Hepatocyte (in vitro differentiated cells): ENCODE measurements around the gene AHCTF1. TPM values are rescaled to one million over a fixed set of nuclear protein-coding genes. Genes with fewer than 3 reads are reported as not detected.

Source experiments
- DNase-seq: peaks from one replicate; pipeline ENCODE4 v3.0.0-alpha.2; 2016; ENCODE audit warnings: low spot score
- H2AFZ ChIP-seq: fragments of 200-600 bp; sonication (generic); 2 replicates; pipeline ENCODE4 v1.6.0; 2016; ENCODE audit warnings: antibody characterized with exemption, mild to moderate bottlenecking
- H3K27ac ChIP-seq: fragments of 200-600 bp; sonication (generic); 2 replicates; pipeline ENCODE4 v1.5.1; 2016; ENCODE audit warnings: mild to moderate bottlenecking
- H3K27me3 ChIP-seq: fragments of 200-600 bp; sonication (generic); 2 replicates; pipeline ENCODE4 v1.6.1; 2016
- H3K36me3 ChIP-seq: fragments of 200-600 bp; sonication (generic); replicated peaks from 2 replicates; pipeline ENCODE4 v1.5.1; 2016; ENCODE audit warnings: low read depth; ENCODE audit not compliant: insufficient read depth
- H3K4me1 ChIP-seq: fragments of 200-600 bp; sonication (generic); 2 replicates; pipeline ENCODE4 v1.5.1; 2016; ENCODE audit warnings: mild to moderate bottlenecking, moderate library complexity; ENCODE audit not compliant: insufficient read depth
- H3K4me2 ChIP-seq: fragments of 200-600 bp; sonication (generic); 2 replicates; pipeline ENCODE4 v1.6.0; 2016
- H3K4me3 ChIP-seq: fragments of 200-600 bp; sonication (generic); 2 replicates; pipeline ENCODE4 v1.5.1; 2016; ENCODE audit warnings: mild to moderate bottlenecking
- H3K79me2 ChIP-seq: fragments of 200-600 bp; sonication (generic); 2 replicates; pipeline ENCODE4 v1.6.0; 2017; ENCODE audit warnings: mild to moderate bottlenecking
- H3K9me2 ChIP-seq: fragments of 200-600 bp; sonication (generic); replicated peaks from 2 replicates; pipeline ENCODE4 v1.6.0; 2017; ENCODE audit warnings: mild to moderate bottlenecking; ENCODE audit not compliant: insufficient read depth
- H3K9me3 ChIP-seq: fragments of 200-600 bp; sonication (generic); 2 replicates; pipeline ENCODE4 v1.5.1; 2016; ENCODE audit warnings: low read depth, mild to moderate bottlenecking
- H4K20me1 ChIP-seq: fragments of 200-600 bp; sonication (generic); 2 replicates; pipeline ENCODE4 v1.6.0; 2016; ENCODE audit warnings: mild to moderate bottlenecking; ENCODE audit not compliant: insufficient read depth, poor library complexity, severe bottlenecking
- CTCF ChIP-seq: fragments of 200-600 bp; sonication (generic); IDR thresholded peaks from 2 replicates; pipeline ENCODE4 v1.5.1; 2016; ENCODE audit warnings: antibody characterized with exemption, mild to moderate bottlenecking; ENCODE audit not compliant: poor library complexity
- EZH2 ChIP-seq: fragments of 200-600 bp; sonication (generic); IDR thresholded peaks from 2 replicates; pipeline ENCODE4 v1.6.1; 2016; ENCODE audit warnings: antibody characterized with exemption, mild to moderate bottlenecking, borderline replicate concordance
- EZH2phosphoT487 ChIP-seq: fragments of 200-600 bp; sonication (generic); IDR thresholded peaks from one replicate; pipeline ENCODE4 v1.6.1; 2018; ENCODE audit warnings: antibody characterized with exemption, mild to moderate bottlenecking, low read depth, moderate library complexity; ENCODE audit not compliant: unreplicated experiment, severe bottlenecking
- WGBS: methylation state at CpG from one replicate; pipeline ENCODE4 v1.1.6; 2016; ENCODE audit warnings: low lambda C conversion rate; ENCODE audit errors: missing lambda C conversion rate; 5-methylcytosine and 5-hydroxymethylcytosine counted together
- polyA plus RNA-seq: library from polyadenylated mRNA; unstranded; fragments of >200 nt; fragmentation: Nextera tagmentation; extraction: Ambion mirVana; gene quantifications from 2 replicates; pipeline ENCODE4 v1.2.1, GENCODE V29; 2016
- total RNA-seq: library from RNA; depleted of rRNA; stranded (reverse); fragments of >200 nt; gene quantifications from 2 replicates; pipeline ENCODE4 v1.2.3, GENCODE V29; 2014

AHCTF1 gene
- total and polyA plus RNA-seq, 2 experiments from 2014 or later: 9.7 to 36.4 TPM

- H3K79me2 ChIP-seq: no peaks in the 10 kb centered on the region
- no peaks in the 10 kb centered on the region for H4K20me1 ChIP-seq
- H3K27me3 ChIP-seq: no peaks in the 10 kb centered on the region
- H2AFZ ChIP-seq: no peak overlapping the region
- no peaks in the 10 kb centered on the region for H3K9me2 ChIP-seq
- no peak for DNase-seq
- WGBS: 88% methylated on average over 4 of the region's 4 CpGs
- H3K27ac ChIP-seq: no peak overlapping the region
- TF ChIP-seq EZH2phosphoT487: no peak
- no peak for TF ChIP-seq EZH2
- no peak for TF ChIP-seq CTCF
- no peaks in the 10 kb centered on the region for H3K9me3 ChIP-seq
- no peaks in the 10 kb centered on the region for H3K36me3 ChIP-seq
- no peak overlapping the region for H3K4me2 ChIP-seq
- no peaks in the 10 kb centered on the region for H3K4me1 ChIP-seq
- H3K4me3 ChIP-seq: no peak overlapping the region
Measured at GRCh38 chr1:246831543-246831942, 100.2 kb downstream of the AHCTF1 start.

- DNase-seq: no peak
- no peak overlapping the region for H3K4me2 ChIP-seq
Measured at GRCh38 chr1:246828818-246829217, 102.9 kb downstream of the AHCTF1 start.

GRCh38 chr1:246827396-246827795 lies 104.4 kb downstream of the AHCTF1 start:
- H3K79me2 ChIP-seq: no peaks in the 10 kb centered on the region
- no peaks in the 10 kb centered on the region for H3K36me3 ChIP-seq
- H4K20me1 ChIP-seq: no peaks in the 10 kb centered on the region
- WGBS: 70% methylated on average over 5 of the region's 5 CpGs
- H3K27me3 ChIP-seq: no peaks in the 10 kb centered on the region
- H3K9me2 ChIP-seq: no peaks in the 10 kb centered on the region
- no peak overlapping the region for H3K27ac ChIP-seq
- no peak overlapping the region for H2AFZ ChIP-seq
- DNase-seq: no peak
- H3K4me2 ChIP-seq: no peak overlapping the region
- TF ChIP-seq EZH2phosphoT487 (no peak), EZH2 (no peak), CTCF (no peak)
- H3K4me1 ChIP-seq: no peaks in the 10 kb centered on the region
- no peak overlapping the region for H3K4me3 ChIP-seq
- no peaks in the 10 kb centered on the region for H3K9me3 ChIP-seq

More at GRCh38 chr1:246828818-246829217, 102.9 kb downstream of the AHCTF1 start:
- WGBS: 94% methylated on average over 4 of the region's 4 CpGs
- no peaks in the 10 kb centered on the region for H3K36me3 ChIP-seq
- TF ChIP-seq CTCF: no peak
- no peak for TF ChIP-seq EZH2
- no peak for TF ChIP-seq EZH2phosphoT487
- H3K9me3 ChIP-seq: no peaks in the 10 kb centered on the region
- no peak overlapping the region for H3K27ac ChIP-seq
- H3K4me1 ChIP-seq: no peaks in the 10 kb centered on the region
- no peak overlapping the region for H3K4me3 ChIP-seq
- no peaks in the 10 kb centered on the region for H3K27me3 ChIP-seq
- no peaks in the 10 kb centered on the region for H4K20me1 ChIP-seq
- H3K9me2 ChIP-seq: no peaks in the 10 kb centered on the region
- no peaks in the 10 kb centered on the region for H3K79me2 ChIP-seq
- H2AFZ ChIP-seq: no peak overlapping the region
